Measurements from ENCODE around the gene RASSF6.
A peak's percentile ranks its signal among the peaks of the same experiment; 100 is the strongest.
"Not testable (repeated sequence)": the region's sequence is repeated elsewhere in the genome, so short reads cannot be mapped to it uniquely, and the experiment has no call there.

The RASSF6 gene

GRCh38 chr4:73575660-73576059, 44.6 kb downstream of the RASSF6 start:
- DNase-seq (no peak), ATAC-seq (no peak)
- Mint-ChIP-seq H3K27me3 (no peaks in the 10 kb centered on the region), H3K27ac (no peak overlapping the region), H3K36me3 (ENCODE audit: low read depth) (no peaks in the 10 kb centered on the region), H3K4me1 (no peaks in the 10 kb centered on the region), H3K9me3 (no peaks in the 10 kb centered on the region), H3K4me3 (no peak overlapping the region)

DNA sequence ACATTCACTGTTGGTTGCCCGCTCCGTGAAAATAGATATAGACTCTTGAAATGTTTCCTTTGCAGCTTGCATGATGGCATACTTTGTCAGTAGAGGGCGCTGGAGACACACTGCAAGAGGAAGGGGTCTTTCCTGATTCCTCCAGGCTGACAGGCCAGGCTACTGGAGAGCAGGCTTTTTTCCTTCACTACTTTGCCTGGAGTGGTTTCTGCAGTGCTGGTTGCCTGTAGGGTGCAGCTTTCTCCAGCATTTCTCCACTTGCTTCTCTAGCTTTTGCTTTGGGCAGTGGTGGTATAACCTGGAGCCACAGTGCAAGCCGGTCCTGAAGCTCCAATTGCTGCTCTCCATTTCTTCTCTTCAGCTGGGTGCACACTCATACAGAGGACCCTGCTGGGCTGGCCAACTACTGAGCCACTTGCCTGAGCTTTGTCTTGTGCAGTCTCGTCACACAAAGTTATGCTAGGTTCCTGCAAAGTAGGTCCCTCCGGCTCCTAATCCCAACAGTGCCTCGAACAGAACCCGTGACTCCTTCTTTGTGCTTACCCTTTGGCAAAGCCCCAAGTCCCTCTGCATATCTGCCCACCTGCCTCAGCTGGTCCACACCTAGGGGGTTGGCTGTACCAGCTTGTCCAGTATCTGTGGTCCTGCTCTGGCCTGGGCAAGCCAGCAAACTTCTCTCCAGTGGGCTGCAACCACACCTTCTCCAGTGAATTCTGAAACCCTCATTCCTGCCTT, 46.3 kb downstream of the RASSF6 start:
- no peak overlapping the region for H3K27ac Mint-ChIP-seq
- no peaks in the 10 kb centered on the region for H3K36me3 Mint-ChIP-seq (ENCODE audit: low read depth)
- DNase-seq (peak; percentile 25), ATAC-seq (no peak)
- H3K4me1 Mint-ChIP-seq: no peaks in the 10 kb centered on the region
- peaks cover 2% of the 10 kb centered on the region for H3K27me3 Mint-ChIP-seq
- H3K4me3 Mint-ChIP-seq: no peak overlapping the region
- H3K9me3 Mint-ChIP-seq: no peaks in the 10 kb centered on the region

- not testable (repeated sequence) for H3K27me3 Mint-ChIP-seq; H3K9me3 Mint-ChIP-seq; DNase-seq; H3K4me1 Mint-ChIP-seq; H3K4me3 Mint-ChIP-seq; ATAC-seq; H3K36me3 Mint-ChIP-seq (ENCODE audit: low read depth); H3K27ac Mint-ChIP-seq
These were observed 69.4 kb downstream of the RASSF6 start for GRCh38 chr4:73550865-73551264.

- Mint-ChIP-seq H3K36me3 (ENCODE audit: low read depth) (no peaks in the 10 kb centered on the region), H3K27ac (no peak overlapping the region), H3K9me3 (no peaks in the 10 kb centered on the region), H3K4me3 (no peak overlapping the region), H3K4me1 (no peaks in the 10 kb centered on the region), H3K27me3 (no peaks in the 10 kb centered on the region)
- ATAC-seq (no peak), DNase-seq (no peak)
These were observed 75.6 kb downstream of the RASSF6 start for GRCh38 chr4:73544620-73545019.

GRCh38 chr4:73541251-73541650, 79.0 kb downstream of the RASSF6 start:
- H3K36me3 Mint-ChIP-seq (ENCODE audit: low read depth): no peaks in the 10 kb centered on the region
- H3K9me3 Mint-ChIP-seq: no peaks in the 10 kb centered on the region
- H3K27ac Mint-ChIP-seq: no peak overlapping the region
- peaks cover 2% of the 10 kb centered on the region for H3K27me3 Mint-ChIP-seq
- DNase-seq (no peak), ATAC-seq (no peak)
- H3K4me1 Mint-ChIP-seq: no peaks in the 10 kb centered on the region
- H3K4me3 Mint-ChIP-seq: no peak overlapping the region

DNA sequence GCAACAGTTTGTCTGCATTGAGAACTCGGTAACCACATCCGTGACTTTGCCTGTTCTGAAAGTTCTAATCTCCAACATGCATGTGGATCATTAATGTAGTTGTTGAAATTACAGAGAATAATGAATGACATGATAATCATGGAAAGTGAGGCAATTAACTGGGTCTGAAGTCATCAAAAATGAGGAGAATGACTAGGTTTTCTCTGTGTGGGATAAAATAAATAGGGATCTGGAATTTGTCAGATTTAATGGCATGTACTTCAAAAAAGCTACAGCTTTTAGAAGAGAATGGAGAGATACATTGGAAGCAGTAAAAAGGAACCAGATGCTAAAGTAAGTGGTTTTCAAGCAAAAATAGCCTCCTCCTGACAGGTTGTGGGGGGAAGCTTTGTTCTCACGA, 79.4 kb downstream of the RASSF6 start:
- ATAC-seq (no peak), DNase-seq (no peak)
- H3K4me3 Mint-ChIP-seq: no peak overlapping the region
- no peaks in the 10 kb centered on the region for H3K36me3 Mint-ChIP-seq (ENCODE audit: low read depth)
- no peak overlapping the region for H3K27ac Mint-ChIP-seq
- H3K27me3 Mint-ChIP-seq: peaks cover 4% of the 10 kb centered on the region
- H3K9me3 Mint-ChIP-seq: no peaks in the 10 kb centered on the region
- H3K4me1 Mint-ChIP-seq: no peaks in the 10 kb centered on the region

GRCh38 chr4:73539386-73539785, 80.8 kb downstream of the RASSF6 start:
- Mint-ChIP-seq H3K4me1 (no peaks in the 10 kb centered on the region), H3K4me3 (no peak overlapping the region), H3K27ac (no peak overlapping the region), H3K36me3 (ENCODE audit: low read depth) (no peaks in the 10 kb centered on the region), H3K27me3 (peaks cover 4% of the 10 kb centered on the region), H3K9me3 (no peaks in the 10 kb centered on the region)
- ATAC-seq (no peak), DNase-seq (no peak)

DNA sequence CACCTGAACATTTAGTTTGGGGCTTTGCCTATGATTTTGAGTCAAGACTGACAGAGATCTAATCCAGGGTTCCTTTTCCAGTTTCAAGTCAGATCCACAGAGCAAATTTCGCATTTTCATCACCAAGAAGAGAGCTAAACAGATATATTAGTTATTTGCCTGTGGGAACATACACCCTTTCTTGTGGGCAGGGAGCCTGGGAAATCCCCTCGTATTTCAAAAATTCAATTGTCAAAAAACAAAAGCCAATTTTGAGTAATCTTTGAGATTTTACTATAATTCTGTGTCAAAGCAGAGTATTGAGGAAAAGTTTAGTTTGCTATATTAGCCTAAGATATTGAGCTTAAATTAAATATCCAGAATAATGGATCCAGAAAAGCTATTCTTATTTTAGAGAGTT, 82.1 kb downstream of the RASSF6 start:
- ATAC-seq (no peak), DNase-seq (no peak)
- Mint-ChIP-seq H3K27ac (no peak overlapping the region), H3K27me3 (peaks cover 4% of the 10 kb centered on the region), H3K36me3 (ENCODE audit: low read depth) (no peaks in the 10 kb centered on the region), H3K9me3 (no peaks in the 10 kb centered on the region), H3K4me3 (no peak overlapping the region), H3K4me1 (no peaks in the 10 kb centered on the region)

DNA sequence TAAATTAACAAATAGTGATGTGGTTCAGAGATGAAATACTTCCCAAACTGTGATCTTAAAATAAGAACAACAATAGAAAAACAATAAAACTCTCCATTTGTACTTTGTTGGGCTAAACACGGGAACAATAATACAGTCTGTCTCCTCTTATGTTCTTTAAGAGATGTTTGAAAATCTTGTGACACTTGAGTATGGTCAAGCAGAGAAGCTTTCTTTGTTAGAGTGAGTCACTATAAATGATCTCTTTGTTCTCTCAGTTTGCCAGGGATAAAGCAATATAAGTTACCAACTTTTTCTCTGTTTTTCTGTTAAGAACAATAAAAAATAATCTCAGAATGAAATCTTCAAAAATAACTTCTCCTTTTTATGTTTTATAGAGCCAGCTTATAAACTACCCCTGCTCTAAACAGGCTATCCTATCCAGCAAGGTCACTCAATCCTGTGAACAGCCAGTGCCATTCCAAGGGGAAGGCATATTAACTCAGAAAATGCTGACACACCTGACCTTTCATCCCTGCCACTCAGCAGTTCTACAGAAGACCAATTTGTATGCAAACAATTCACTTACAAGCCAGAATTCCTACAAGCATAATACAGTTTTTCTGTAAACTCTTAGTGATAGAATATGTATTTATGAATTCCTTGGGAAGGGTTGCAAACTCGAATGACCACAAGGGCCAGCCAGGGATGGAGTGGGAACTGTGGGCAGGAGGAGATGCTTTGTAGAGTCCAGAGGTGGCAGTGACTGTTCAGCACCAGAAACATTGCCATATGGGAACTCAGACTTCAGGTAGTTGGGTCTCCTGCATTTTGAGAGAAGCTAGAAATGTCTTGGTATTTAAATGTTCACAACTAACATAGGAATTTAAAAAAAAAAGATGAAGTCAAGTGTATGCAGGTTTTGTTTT, 86.5 kb downstream of the RASSF6 start:
- H3K36me3 Mint-ChIP-seq (ENCODE audit: low read depth): no peaks in the 10 kb centered on the region
- no peak overlapping the region for H3K27ac Mint-ChIP-seq
- DNase-seq (no peak), ATAC-seq (no peak)
- H3K4me1 Mint-ChIP-seq: no peaks in the 10 kb centered on the region
- H3K9me3 Mint-ChIP-seq: no peaks in the 10 kb centered on the region
- peaks cover 3% of the 10 kb centered on the region for H3K27me3 Mint-ChIP-seq
- no peak overlapping the region for H3K4me3 Mint-ChIP-seq

DNA sequence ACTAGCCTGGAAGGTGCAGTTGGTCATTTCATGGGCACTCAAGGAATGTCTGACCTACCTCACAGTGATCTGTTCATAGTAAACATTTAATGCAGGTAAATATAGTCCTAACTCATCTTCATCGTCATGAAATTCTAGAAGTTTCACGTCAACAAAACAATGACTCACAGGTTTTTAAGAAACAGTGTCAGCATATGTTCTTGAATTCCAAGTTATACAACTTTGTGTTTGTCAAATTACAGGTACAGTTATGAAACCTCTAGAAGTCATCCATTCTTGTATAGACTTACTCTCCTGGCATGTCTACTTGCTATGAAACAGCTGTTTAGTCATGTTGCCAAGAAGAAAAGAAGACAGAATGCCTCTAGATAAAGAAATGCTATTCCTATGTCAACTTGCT, 92.1 kb downstream of the RASSF6 start:
- no peaks in the 10 kb centered on the region for H3K4me1 Mint-ChIP-seq
- ATAC-seq (no peak), DNase-seq (no peak)
- no peak overlapping the region for H3K27ac Mint-ChIP-seq
- no peaks in the 10 kb centered on the region for H3K36me3 Mint-ChIP-seq (ENCODE audit: low read depth)
- H3K9me3 Mint-ChIP-seq: no peaks in the 10 kb centered on the region
- no peaks in the 10 kb centered on the region for H3K27me3 Mint-ChIP-seq
- H3K4me3 Mint-ChIP-seq: no peak overlapping the region

GRCh38 chr4:73527196-73527595, 93.0 kb downstream of the RASSF6 start:
- H3K27me3 Mint-ChIP-seq: no peaks in the 10 kb centered on the region
- ATAC-seq: no peak
- DNase-seq: no peak
- H3K36me3 Mint-ChIP-seq (ENCODE audit: low read depth): no peaks in the 10 kb centered on the region
- H3K4me3 Mint-ChIP-seq: no peak overlapping the region
- H3K4me1 Mint-ChIP-seq: no peaks in the 10 kb centered on the region
- no peak overlapping the region for H3K27ac Mint-ChIP-seq
- no peaks in the 10 kb centered on the region for H3K9me3 Mint-ChIP-seq

GRCh38 chr4:73525611-73526010, 94.6 kb downstream of the RASSF6 start:
- ATAC-seq: no peak
- H3K27me3 Mint-ChIP-seq: no peaks in the 10 kb centered on the region
- H3K27ac Mint-ChIP-seq: no peak overlapping the region
- no peak for DNase-seq
- no peak overlapping the region for H3K4me3 Mint-ChIP-seq
- H3K36me3 Mint-ChIP-seq (ENCODE audit: low read depth): no peaks in the 10 kb centered on the region
- no peaks in the 10 kb centered on the region for H3K9me3 Mint-ChIP-seq
- no peaks in the 10 kb centered on the region for H3K4me1 Mint-ChIP-seq

DNA sequence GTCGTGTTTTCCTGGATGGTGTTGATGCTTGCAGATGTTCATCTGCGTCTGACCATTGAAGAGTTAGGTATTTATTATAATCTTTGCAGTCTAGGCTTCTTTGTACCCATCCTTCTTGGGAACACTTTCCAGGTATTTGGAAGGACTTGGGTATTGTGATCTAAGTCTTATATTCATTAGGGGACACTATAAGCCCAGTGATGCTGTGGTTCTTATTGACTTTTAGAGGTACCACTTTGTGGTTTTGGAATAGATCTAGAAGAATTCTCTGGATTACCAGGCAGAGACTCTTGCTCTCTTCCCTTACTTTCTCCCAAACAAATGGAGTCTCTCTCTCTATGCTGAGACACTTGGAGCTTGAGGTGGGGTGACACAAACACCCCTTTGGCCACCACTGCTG, 97.1 kb downstream of the RASSF6 start:
- peaks cover 3% of the 10 kb centered on the region for H3K9me3 Mint-ChIP-seq
- H3K4me3 Mint-ChIP-seq: no peak overlapping the region
- H3K27me3 Mint-ChIP-seq: no peaks in the 10 kb centered on the region
- DNase-seq: no peak
- ATAC-seq: no peak
- H3K36me3 Mint-ChIP-seq (ENCODE audit: low read depth): no peaks in the 10 kb centered on the region
- H3K4me1 Mint-ChIP-seq: no peaks in the 10 kb centered on the region
- H3K27ac Mint-ChIP-seq: no peak overlapping the region

Data from activated naive CD8-positive, alpha-beta T cell treated with anti-CD3 and anti-CD28 coated beads, Interleukin-2, amount 50 U/mL, for 24 hours (primary cell).